ENCODE measurements around the gene CARD9.

CARD9 gene

DNA sequence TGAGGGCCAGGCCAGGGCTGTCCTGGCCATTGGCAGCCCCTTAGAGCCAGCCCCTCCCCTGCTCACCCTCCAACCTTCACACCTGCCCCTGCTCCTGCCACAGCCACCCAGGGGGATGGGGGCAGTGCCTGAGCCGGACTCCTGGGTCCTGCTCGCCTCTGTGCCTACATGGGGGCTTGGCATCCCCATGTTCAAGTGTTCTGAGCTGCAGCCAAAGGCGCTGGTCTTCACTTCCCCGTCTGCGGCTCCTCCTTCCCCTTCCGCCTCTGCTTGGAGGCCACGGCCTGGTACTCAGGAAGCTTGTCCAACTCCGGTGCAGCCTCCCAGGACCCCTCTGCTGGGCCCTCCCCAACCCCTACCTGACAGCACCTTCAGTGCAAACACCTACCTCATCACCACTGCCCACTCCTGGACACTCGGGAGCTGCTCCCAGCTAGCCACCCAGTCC lies 7.7 kb downstream of the CARD9 start:
- H3K4me3 ChIP-seq (ENCODE audit: low read depth in 1 of 5, low read length in 5 of 5), result no peak overlapping the region
- peaks cover 0 to 16% (median 0%) of the 10 kb centered on the region in 5 donors for H3K36me3 ChIP-seq (ENCODE audit: control insufficient read depth in 5 of 5, insufficient read depth in 5 of 5, low read length in 5 of 5)
- peaks cover 0 to 44% (median 32%) of the 10 kb centered on the region in 5 donors for H3K4me1 ChIP-seq (ENCODE audit: control insufficient read depth in 5 of 5, insufficient read depth in 5 of 5, low read length in 5 of 5)
- no peak overlapping the region for H3K9ac ChIP-seq (ENCODE audit: low read length in 5 of 5)
- H3K27ac ChIP-seq (ENCODE audit: low read depth, low read length), result no peak overlapping the region
- H3K9me3 ChIP-seq (ENCODE audit: control insufficient read depth in 5 of 5, low read length in 5 of 5), result peaks cover 0 to 3% (median 0%) of the 10 kb centered on the region in 5 donors
- peaks cover 0 to 3% (median 0%) of the 10 kb centered on the region in 5 donors for H3K27me3 ChIP-seq (ENCODE audit: control insufficient read depth in 5 of 5, insufficient read depth in 4 of 5, low read length in 5 of 5)

DNA sequence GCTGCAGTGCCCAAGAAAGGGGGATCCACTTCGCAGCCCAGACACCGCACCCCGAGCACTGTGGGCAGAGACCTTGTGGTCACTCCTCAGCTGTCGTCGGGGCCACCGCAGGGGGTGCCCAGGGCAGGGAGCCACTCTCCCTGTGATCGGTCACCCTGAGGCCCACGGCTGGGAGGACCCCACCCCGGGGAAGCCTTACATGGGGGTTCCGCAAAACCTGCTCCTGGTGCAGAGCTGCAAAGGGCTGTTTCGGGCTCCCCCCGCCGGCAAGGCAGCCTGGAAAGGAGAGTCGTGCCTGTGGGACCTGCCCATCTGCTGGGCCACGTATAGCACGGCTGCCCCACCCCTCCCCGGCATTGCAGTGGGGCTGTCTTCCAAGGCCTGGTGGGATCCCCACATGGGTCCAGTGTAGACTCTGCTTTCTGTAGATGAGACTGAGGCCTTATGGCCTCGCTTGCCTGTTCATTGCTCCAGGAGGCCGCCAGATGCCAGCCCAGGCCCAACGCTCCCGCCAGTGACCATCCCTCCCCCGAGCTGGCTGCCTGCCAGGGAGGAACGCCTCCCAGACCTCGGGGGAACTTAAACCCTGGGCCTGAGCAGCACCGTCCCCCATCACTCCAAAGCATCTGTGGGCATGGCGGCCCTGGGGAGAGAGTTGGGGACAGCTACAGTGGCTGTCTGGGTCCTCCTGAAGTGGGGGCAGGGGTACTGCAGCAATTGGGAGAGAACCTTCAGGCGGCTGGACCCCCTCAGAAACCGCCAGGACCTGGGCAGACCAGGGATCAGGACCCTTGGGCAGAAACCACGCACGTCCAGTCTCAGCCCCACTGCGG lies 8.3 kb downstream of the CARD9 start:
- Histone ChIP-seq H3K27ac (ENCODE audit: low read depth, low read length) (no peak overlapping the region), H3K27me3 (ENCODE audit: control insufficient read depth in 5 of 5, insufficient read depth in 4 of 5, low read length in 5 of 5) (peaks cover 0 to 3% (median 0%) of the 10 kb centered on the region in 5 donors), H3K9ac (ENCODE audit: low read length in 5 of 5) (no peak overlapping the region), H3K36me3 (ENCODE audit: control insufficient read depth in 5 of 5, insufficient read depth in 5 of 5, low read length in 5 of 5) (peaks cover 0 to 10% (median 0%) of the 10 kb centered on the region in 5 donors), H3K9me3 (ENCODE audit: control insufficient read depth in 5 of 5, low read length in 5 of 5) (peaks cover 0 to 3% (median 0%) of the 10 kb centered on the region in 5 donors), H3K4me1 (ENCODE audit: control insufficient read depth in 5 of 5, insufficient read depth in 5 of 5, low read length in 5 of 5) (peaks cover 0 to 49% (median 32%) of the 10 kb centered on the region in 5 donors), H3K4me3 (ENCODE audit: low read depth in 1 of 5, low read length in 5 of 5) (no peak overlapping the region)

DNA sequence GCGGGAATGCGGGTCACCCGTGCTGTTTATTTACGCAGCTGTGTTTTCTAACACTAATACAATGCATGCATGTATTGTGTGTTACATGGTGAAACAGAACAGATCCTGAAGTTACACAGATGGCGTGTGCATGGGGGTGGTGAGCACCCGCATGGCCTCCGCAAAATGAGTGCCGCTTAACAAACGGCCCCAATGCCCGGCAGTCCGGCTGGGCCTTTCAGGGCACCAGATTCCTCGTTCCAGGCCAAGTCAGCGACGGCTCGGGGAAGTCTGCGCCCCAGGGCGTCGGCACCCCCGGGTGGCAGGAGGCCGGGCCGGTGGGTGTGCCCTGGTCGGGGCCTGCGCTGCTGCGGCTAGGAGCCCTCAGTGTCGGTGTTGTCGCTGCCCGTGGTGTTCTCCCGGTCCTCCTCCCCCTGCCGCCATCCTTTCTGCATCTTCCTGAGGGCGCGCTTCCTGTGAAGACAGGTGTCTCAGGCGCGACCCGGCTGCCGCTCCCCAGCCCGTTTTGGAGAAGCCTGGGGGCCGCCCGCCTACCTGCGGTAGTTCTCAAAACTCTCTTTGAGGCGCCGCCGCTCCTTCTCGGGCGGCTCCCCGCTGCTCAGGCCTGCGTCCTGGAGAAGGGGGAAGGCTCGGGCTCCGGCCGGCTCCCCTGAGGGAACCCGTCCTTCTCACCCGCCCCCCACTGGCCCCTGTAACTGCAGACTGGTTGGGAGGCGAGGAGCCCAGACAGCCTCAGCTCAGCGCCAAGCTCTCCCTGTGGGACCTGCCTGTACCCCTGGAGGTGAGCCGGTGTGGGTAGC lies 9.3 kb downstream of the CARD9 start:
- Histone ChIP-seq H3K27ac (ENCODE audit: low read depth, low read length) (no peak overlapping the region), H3K4me3 (ENCODE audit: low read depth in 1 of 5, low read length in 5 of 5) (peak overlapping the region in 2 of 5 donors; percentile 73 to 85)

GRCh38 chr9:136363106-136363948 lies 10.1 kb downstream of the CARD9 start, which contains the start of gene DNLZ:
Gene DNLZ (minus strand): TSS chr9:136363744. CDS start chr9:136363714, 30 bp downstream.
- H3K27me3 ChIP-seq (ENCODE audit: control insufficient read depth in 5 of 5, insufficient read depth in 4 of 5, low read length in 5 of 5), result peaks cover 0 to 3% (median 0%) of the 10 kb centered on the region in 5 donors
- peaks cover 0 to 49% (median 32%) of the 10 kb centered on the region in 5 donors for H3K4me1 ChIP-seq (ENCODE audit: control insufficient read depth in 5 of 5, insufficient read depth in 5 of 5, low read length in 5 of 5)
- H3K4me3 ChIP-seq (ENCODE audit: low read depth in 1 of 5, low read length in 5 of 5), result peak within 1 kb of the TSS in 4 of 5 donors; percentile 61 to 85 (median 72)
- H3K27ac ChIP-seq (ENCODE audit: low read depth, low read length), result no peak within 1 kb of the TSS
- peaks cover 0 to 17% (median 4%) of the 10 kb centered on the region in 5 donors for H3K36me3 ChIP-seq (ENCODE audit: control insufficient read depth in 5 of 5, insufficient read depth in 5 of 5, low read length in 5 of 5)
- H3K9me3 ChIP-seq (ENCODE audit: control insufficient read depth in 5 of 5, low read length in 5 of 5), result peaks cover 0 to 3% (median 0%) of the 10 kb centered on the region in 5 donors
- H3K9ac ChIP-seq (ENCODE audit: low read length in 5 of 5), result peak within 1 kb of the TSS in 3 of 5 donors; percentile 66 to 82 (median 75)

More for the DNA sequence above, 9.3 kb downstream of the CARD9 start:
- peaks cover 0 to 49% (median 32%) of the 10 kb centered on the region in 5 donors for H3K4me1 ChIP-seq (ENCODE audit: control insufficient read depth in 5 of 5, insufficient read depth in 5 of 5, low read length in 5 of 5)
- peaks cover 0 to 3% (median 0%) of the 10 kb centered on the region in 5 donors for H3K27me3 ChIP-seq (ENCODE audit: control insufficient read depth in 5 of 5, insufficient read depth in 4 of 5, low read length in 5 of 5)
- H3K9me3 ChIP-seq (ENCODE audit: control insufficient read depth in 5 of 5, low read length in 5 of 5), result peaks cover 0 to 3% (median 0%) of the 10 kb centered on the region in 5 donors
- peaks cover 0 to 12% (median 2%) of the 10 kb centered on the region in 5 donors for H3K36me3 ChIP-seq (ENCODE audit: control insufficient read depth in 5 of 5, insufficient read depth in 5 of 5, low read length in 5 of 5)
- no peak overlapping the region for H3K9ac ChIP-seq (ENCODE audit: low read length in 5 of 5)

- peaks cover 0 to 49% (median 32%) of the 10 kb centered on the region in 5 donors for H3K4me1 ChIP-seq (ENCODE audit: control insufficient read depth in 5 of 5, insufficient read depth in 5 of 5, low read length in 5 of 5)
- H3K9me3 ChIP-seq (ENCODE audit: control insufficient read depth in 5 of 5, low read length in 5 of 5), result peaks cover 0 to 3% (median 0%) of the 10 kb centered on the region in 5 donors
- H3K9ac ChIP-seq (ENCODE audit: low read length in 5 of 5), result peak overlapping the region in 3 of 5 donors; percentile 8 to 43 (median 17)
- H3K36me3 ChIP-seq (ENCODE audit: control insufficient read depth in 5 of 5, insufficient read depth in 5 of 5, low read length in 5 of 5), result peaks cover 0 to 24% (median 8%) of the 10 kb centered on the region in 5 donors
- H3K27me3 ChIP-seq (ENCODE audit: control insufficient read depth in 5 of 5, insufficient read depth in 4 of 5, low read length in 5 of 5), result peaks cover 0 to 3% (median 0%) of the 10 kb centered on the region in 5 donors
- H3K4me3 ChIP-seq (ENCODE audit: low read depth in 1 of 5, low read length in 5 of 5), result no peak overlapping the region
- no peak overlapping the region for H3K27ac ChIP-seq (ENCODE audit: low read depth, low read length)
These were observed 11.1 kb downstream of the CARD9 start for GRCh38 chr9:136362450-136362784.

DNA sequence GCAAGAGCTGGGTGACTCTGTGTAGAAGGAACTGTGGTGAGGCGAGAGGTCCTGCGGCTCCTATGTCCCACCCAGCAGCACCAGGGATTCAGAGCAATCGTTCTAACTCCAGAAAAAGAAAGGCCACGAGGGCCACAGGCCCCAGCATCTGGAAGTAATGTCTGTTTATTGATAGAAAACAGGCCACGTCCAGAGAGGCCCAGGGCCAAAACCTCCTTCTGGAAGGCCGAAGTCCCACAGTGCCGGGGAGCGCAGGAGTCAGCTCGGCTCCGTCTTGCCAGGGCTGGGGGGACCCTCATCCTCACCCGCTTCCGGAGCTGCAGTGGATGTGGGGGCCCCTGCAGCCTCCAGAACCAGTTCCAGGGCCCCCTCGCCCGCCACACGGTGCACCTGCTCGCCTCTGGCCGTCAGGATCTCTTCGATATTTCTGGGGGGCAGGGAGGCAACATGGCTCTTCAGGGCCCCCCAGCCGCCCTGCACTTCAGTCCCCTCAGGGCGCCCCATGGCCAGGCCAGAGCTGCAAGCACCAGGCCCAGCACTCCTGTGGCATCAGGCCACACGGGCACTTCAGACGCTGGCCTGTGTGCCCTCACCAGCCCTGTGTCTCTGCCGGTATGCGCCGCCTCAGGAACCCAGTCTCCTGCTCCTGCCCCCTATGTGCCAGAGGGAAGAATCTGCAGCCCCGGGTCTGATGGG lies 11.6 kb downstream of the CARD9 start:
- peaks cover 0 to 29% (median 11%) of the 10 kb centered on the region in 5 donors for H3K36me3 ChIP-seq (ENCODE audit: control insufficient read depth in 5 of 5, insufficient read depth in 5 of 5, low read length in 5 of 5)
- H3K4me1 ChIP-seq (ENCODE audit: control insufficient read depth in 5 of 5, insufficient read depth in 5 of 5, low read length in 5 of 5), result peaks cover 0 to 49% (median 32%) of the 10 kb centered on the region in 5 donors
- no peak overlapping the region for H3K4me3 ChIP-seq (ENCODE audit: low read depth in 1 of 5, low read length in 5 of 5)
- H3K27ac ChIP-seq (ENCODE audit: low read depth, low read length), result no peak overlapping the region
- H3K27me3 ChIP-seq (ENCODE audit: control insufficient read depth in 5 of 5, insufficient read depth in 4 of 5, low read length in 5 of 5), result peaks cover 0 to 3% (median 0%) of the 10 kb centered on the region in 5 donors
- H3K9me3 ChIP-seq (ENCODE audit: control insufficient read depth in 5 of 5, low read length in 5 of 5), result peaks cover 0 to 3% (median 0%) of the 10 kb centered on the region in 5 donors
- H3K9ac ChIP-seq (ENCODE audit: low read length in 5 of 5), result no peak overlapping the region

DNA sequence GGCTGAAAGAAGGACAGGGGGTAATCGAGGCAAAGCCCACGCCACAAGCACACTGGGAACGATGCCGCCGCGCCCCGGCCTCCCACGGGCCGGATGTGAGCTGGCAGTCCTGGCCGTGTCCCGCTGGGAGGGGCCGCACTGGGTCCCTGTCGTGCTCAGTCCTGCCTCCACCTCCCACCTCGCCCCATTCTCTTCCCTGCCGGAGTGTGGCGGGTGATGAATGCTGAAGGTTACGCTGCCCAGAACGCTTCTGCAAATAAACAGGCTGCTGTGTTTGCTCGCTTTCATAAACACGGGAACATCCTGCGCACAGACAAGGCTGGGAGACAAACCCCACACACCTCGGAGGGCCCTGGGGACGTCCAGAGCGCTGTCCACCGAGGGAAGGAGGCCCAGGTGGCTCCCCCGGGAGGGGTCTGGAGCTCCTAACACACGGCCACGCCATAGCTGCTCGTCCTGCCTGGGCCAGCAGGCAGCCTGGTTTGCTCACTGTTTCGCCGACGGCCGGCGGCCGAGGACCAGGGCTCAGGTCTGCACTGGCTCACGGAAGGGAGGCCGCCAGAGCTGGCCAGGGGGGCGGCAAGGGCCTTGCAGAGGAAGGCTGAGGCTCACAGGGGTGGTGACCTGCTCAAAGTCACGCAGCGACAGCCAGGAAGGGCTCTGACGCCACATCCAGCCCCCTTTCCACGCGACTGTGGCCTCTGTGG lies 12.3 kb downstream of the CARD9 start:
- Histone ChIP-seq H3K9ac (ENCODE audit: low read length in 5 of 5) (no peak overlapping the region), H3K27ac (ENCODE audit: low read depth, low read length) (no peak overlapping the region), H3K27me3 (ENCODE audit: control insufficient read depth in 5 of 5, insufficient read depth in 4 of 5, low read length in 5 of 5) (peaks cover 0 to 3% (median 0%) of the 10 kb centered on the region in 5 donors), H3K4me1 (ENCODE audit: control insufficient read depth in 5 of 5, insufficient read depth in 5 of 5, low read length in 5 of 5) (peaks cover 0 to 47% (median 32%) of the 10 kb centered on the region in 5 donors), H3K36me3 (ENCODE audit: control insufficient read depth in 5 of 5, insufficient read depth in 5 of 5, low read length in 5 of 5) (peaks cover 0 to 35% (median 15%) of the 10 kb centered on the region in 5 donors), H3K9me3 (ENCODE audit: control insufficient read depth in 5 of 5, low read length in 5 of 5) (peaks cover 0 to 3% (median 0%) of the 10 kb centered on the region in 5 donors), H3K4me3 (ENCODE audit: low read depth in 1 of 5, low read length in 5 of 5) (no peak overlapping the region)

DNA sequence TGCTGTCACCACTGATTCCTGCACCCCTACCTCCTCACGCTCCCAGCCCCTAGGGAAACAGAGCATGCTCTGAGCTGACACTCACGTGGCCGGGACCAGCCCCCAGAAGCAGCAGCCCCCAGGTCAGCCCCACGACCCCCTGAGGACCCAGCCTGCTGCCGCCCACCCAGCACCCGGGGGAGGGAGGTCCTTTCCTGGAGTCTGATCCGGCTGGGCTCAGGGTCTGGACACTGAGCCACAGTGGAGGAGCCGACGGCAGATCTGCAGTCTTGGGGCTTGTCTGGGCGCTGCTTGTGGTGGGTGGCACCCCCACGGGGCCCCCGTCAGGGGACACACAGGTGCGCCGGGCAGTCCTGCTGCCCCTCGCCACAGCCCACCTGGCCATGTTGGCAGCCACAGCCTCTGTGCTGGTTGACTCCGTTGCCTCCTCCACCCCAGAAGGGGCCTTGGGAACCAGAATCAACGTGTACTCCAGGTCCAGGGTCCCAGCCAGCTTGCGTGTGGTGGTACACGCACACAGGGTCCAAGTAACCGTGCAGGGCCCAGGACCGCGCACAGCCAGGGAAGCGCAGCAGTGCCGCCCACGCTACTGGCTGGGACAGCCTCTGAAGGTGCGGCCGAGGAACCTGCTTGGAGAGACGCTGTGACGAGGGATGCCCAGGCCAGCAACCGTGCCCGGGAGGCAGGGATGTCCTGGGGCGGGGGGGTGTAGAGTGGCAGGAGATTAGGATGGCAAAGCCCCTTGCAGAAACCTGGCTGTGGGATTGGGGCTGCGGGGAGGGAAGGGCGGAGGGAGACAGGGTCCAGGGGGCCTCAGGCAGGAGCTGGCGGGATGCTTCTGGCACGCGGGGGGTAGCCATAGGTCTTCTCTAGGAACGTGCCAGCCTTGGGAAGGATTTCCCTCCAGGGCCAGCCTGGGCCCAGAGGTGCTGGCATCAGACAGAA lies 13.4 kb downstream of the CARD9 start:
- H3K36me3 ChIP-seq (ENCODE audit: control insufficient read depth in 5 of 5, insufficient read depth in 5 of 5, low read length in 5 of 5), result peaks cover 0 to 35% (median 15%) of the 10 kb centered on the region in 5 donors
- H3K4me1 ChIP-seq (ENCODE audit: control insufficient read depth in 5 of 5, insufficient read depth in 5 of 5, low read length in 5 of 5), result peaks cover 0 to 36% (median 27%) of the 10 kb centered on the region in 5 donors
- H3K27me3 ChIP-seq (ENCODE audit: control insufficient read depth in 5 of 5, insufficient read depth in 4 of 5, low read length in 5 of 5), result peaks cover 0 to 3% (median 0%) of the 10 kb centered on the region in 5 donors
- H3K27ac ChIP-seq (ENCODE audit: low read depth, low read length), result no peak overlapping the region
- no peak overlapping the region for H3K9ac ChIP-seq (ENCODE audit: low read length in 5 of 5)
- H3K4me3 ChIP-seq (ENCODE audit: low read depth in 1 of 5, low read length in 5 of 5), result no peak overlapping the region
- H3K9me3 ChIP-seq (ENCODE audit: control insufficient read depth in 5 of 5, low read length in 5 of 5), result peaks cover 0 to 3% (median 0%) of the 10 kb centered on the region in 5 donors

Data from subcutaneous abdominal adipose tissue (tissue), 5 donors.